NOMO-1 treated with DMSO at 0.1 percent for 48 hours (cell line): ENCODE results near the gene DNAJB5.
"Not testable (repeated sequence)": the region's sequence is repeated elsewhere in the genome, so short reads cannot be mapped to it uniquely, and the experiment has no call there.

Source experiments
- DNase-seq: peaks from one replicate; lab custom pipeline; 2025; ENCODE audit not compliant: unreplicated experiment; lab: John Stamatoyannopoulos, UW

DNAJB5 gene

DNA sequence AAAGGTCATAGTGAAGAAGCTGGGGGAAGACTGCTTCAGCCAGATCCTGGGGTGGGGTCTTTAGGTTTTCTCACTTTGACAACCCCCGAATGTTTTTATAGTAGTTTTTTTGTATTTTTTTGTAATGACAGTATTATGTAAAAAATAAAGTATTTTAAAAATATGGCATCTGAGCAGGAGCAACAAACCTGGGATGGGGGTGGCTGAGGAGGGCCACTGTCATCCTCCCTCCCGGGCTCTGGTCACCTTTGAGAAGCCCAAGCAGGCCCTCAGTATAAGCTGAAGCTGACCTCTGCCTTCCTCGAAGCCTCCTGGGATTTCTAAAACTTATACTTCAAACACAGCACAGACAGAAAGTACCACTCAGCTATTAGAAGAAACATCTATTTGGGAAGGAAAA, 8.7 kb downstream of the DNAJB5 start:
- DNase-seq = no peak

DNA sequence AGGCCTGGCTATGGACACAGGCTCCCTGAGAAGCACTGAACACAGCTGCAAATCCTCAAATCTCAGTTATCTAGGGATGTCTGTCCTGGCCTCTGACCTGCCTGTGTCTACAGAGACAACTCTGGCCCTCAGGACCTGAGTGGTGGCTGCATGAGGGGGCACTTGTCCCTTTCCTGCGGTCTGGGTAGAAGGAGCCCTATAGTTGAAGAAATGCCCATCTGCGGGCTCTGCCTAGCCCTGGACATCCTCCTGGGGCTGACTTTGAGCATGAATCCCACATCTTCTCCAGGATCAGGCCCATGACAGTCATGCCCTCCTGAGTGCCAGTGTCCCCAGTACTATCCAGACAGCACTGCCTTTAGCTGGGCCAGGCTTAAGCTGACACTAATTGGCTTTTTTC, 10.0 kb downstream of the DNAJB5 start:
- DNase-seq = no peak

DNA sequence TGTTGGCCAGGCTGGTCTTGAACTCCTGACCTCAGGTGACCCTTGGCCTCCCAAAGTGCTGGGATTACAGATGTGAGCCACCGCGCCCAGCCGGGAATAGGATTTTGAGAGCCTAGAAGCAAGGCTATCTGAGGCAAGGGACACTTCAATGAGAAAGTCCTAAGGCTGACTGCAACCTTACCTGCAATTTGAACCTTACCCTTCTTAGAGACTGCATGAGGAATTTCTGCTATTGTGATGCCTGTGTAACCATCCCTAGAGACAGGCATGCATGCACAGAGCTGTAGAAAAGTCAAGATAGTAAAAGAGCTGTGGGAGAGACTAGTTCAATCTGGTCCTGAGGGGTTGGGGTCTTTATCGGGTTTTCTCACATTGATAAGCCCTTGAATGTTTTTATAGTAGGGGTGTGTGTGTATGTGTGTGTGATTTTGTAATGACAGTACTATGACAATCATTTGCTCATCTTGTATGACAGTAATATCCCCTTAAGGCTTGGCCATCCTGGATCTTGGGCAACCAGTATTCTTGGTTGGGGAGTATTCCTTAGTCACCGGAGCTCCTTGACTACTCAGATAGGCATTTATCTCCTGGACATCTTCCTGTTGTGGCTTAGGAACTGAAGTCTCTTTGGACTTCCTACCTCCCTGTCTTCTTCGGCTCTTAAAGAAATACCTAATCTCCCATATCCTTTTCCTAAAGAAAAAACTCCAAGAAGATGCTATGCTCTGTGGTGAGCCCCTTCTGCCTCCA, 11.2 kb downstream of the DNAJB5 start:
- DNase-seq = no peak

DNA sequence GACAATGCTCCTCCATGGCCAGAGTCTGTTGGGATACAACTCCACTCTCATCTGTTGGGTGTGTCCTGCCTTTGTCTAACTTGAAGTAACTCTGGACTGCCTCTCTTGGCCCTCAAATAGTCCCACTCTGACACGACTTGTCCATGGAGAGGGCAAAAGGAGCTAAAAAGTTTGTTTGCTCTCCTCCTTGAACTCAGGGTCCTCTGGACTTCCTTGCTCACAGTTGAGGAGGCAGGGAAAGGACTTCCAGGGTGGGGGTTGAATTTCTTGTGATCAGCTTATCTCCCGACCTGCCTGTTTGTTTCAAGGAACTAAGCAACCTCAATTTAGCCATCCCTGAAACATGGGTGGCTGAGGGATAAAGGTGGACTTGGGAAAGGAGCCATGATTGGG, 11.7 kb downstream of the DNAJB5 start:
- DNase-seq = no peak

DNA sequence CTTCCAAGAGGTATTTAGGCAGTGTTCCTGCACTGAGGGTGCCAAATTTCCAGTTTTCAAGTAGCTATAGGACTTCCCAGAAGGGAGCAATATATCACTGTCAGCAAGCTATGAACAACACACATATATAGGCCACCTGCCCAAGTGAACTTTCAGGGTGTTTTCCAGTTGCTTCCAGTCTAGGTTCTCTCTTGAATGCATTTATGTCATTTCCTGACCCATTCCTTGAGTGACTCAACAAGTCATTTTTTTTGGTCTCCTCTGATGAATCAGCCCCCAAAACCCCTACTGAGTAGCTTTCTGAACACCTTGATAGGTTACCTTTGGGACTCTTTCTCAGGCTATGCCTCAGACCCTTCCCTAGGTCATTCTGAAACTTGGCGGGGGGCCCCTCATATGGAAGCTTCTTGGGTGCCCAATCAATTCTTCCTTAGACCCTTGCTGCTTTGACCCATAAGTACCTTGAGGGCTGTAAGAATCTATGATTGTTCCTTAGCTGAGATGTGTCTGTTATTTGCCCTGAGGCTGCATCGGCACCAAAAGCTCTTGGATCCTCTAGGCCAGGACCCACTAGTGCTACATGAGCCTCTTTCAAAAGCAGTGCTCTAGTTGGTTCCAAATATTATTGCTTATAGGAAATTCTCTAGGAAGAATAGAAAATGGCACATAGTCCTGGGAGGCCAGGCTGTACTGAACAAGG, 12.4 kb downstream of the DNAJB5 start:
- no peak for DNase-seq

DNA sequence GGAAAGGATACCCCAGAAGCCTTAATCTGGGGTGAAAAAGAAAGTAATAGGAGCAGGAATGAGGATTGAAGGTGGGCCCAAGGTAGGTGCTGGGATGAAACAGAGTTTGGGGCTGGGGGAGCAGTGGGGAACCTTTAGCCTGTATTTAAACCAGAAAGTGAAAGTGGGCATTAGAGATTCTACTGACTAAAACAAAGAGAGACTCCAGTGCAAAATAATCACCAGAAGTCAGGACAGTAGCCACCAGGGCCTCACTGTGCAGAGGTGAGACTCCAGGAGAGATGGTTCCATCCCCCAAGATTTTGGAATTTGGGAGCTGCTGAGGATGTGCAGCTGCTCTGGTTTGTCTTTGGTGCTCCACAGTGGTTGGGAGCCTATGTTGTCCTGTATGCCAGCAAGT, 13.1 kb downstream of the DNAJB5 start:
- no peak for DNase-seq

DNA sequence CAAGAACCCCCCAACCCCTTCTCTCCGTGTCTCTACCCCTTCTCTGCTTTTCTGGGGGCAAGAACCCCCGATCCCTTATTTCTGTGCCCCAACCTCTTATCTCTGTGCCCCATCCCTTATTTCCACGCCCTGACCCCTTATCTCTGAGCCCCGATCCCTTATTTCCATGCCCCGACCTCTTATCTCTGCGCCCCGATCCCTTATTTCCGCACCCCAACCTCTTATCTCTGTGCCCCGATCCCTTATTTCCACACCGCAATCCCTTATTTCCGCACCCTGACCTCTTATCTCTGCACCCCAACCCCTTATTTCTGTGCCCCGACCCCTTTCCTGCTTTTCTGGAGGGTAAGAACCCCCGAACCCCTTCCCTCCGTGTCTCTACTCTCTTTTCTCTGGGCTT, 14.8 kb downstream of the DNAJB5 start:
- DNase-seq = not testable (repeated sequence)

DNA sequence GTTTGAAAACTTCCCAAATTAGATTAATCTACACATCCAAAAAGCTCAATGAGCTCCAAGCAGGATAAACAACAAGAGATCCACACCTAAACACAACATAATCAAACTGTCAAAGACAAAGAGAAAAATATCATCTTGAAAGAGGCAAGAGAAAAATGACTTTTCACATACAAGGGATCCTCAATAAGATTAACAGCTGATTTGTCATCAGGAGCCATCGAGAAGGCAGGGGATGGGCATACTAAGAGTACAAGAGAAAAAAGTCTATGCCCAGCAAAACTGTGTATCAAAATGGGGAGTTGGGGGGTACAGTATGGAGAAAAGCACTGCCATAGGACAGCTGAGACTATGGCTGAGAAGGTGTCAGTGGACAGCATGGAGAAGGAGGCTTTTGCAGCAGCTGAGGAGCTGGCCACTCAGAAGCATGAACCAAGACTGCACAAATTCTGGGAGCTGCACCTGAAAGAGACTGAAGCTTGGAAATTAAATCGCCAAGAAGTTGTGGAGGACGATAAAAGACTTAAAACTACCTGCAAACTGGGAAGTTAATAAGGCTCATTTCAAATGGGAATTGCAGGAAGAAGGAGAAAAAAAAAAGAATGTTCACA, 20.9 kb downstream of the DNAJB5 start:
- no peak for DNase-seq

DNA sequence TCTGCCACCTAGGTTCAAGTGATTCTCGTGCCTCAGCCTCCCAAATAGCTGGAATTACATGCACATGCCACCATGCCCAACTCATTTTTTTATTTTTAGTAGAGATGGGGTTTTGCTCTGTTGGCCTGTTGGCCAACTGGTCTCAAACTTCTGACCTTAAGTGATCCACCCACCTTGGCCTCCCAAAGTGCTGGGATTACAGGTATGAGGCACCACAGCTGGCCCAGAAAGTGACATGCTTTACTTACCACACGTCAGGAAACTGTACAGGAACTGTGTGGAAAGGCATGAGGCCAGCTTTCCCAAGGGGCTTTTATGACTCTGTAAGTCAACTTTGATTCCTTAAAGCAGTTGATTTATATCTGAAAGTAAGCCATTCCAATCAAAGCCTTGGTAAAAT, 25.0 kb downstream of the DNAJB5 start:
- no peak for DNase-seq

DNA sequence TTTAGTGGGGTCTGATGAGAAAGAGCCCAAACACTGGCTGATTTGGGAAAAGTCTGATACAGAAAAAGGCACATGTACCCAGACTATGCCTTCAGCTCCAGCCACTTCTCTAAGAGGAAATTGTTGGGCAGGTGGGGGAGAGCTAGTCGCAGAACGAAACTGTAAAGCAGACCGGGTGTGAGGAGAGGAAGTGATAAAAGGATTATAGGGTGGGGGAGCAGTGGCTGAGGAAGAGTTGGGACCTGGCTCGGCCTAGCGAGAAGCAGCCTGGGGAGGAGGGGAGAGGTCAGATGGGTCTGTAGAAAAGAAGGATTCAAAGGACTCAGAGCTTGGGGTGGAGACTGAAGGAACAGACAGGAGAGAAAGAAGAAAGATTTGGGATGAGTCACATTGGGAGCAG, 33.9 kb downstream of the DNAJB5 start:
- DNase-seq = peak; percentile 81

DNA sequence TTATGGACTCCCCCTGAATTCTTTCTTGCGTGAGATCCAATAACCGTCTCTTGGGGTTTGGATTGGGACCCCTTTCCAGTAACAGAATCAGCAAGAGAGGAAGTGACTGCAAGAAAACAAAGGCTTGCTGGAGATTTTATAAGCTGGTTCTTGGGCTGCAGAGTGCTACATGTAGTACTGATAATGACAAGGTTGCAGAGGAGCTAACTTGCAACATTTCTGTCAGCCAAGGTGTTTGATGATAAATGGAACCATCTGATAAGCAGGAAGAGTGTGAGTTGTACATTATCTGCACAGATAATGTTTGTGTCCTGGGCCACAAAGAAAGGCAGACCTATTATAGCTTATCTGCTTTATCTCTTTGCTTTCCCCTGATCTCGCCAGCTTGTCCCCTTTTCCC, 37.1 kb downstream of the DNAJB5 start:
- DNase-seq = no peak

DNA sequence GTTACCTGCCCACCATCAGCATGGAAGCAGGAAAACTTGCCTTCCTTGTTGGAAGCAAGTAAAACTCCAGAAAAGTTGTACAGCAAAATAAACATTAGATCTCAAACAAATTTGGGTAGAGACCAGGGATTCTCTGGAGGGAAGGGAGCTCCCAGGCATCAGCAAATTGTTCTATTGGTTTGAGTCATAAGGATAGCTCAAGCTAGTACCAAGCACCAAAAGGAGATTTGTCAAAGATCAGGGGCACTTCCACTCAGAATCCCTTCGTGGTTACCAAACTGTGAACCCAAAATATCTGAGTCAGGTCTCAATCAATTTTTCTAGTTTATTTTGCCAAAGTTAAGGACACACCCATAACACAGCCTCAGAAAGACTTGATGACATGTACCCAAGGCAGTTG, 37.8 kb downstream of the DNAJB5 start:
- no peak for DNase-seq

DNA sequence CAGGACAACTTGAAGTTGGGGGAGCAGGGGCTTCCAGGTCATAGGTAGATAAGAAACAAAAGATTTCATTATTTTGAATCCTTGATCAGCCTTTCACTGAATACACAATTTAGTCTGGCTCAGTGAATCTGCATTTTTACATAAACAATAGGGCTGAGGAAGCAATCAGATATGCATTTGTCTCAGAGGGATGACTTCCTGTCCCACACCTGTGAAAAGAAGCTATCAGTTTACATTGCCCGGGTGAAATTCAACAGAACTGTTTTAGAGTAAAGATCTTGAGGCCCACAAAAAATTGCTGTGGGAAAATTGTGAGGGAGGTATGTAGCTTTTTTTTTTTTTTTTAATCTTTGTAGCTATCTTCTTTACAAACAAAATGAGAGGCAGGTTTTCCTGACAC, 38.3 kb downstream of the DNAJB5 start:
- no peak for DNase-seq

DNA sequence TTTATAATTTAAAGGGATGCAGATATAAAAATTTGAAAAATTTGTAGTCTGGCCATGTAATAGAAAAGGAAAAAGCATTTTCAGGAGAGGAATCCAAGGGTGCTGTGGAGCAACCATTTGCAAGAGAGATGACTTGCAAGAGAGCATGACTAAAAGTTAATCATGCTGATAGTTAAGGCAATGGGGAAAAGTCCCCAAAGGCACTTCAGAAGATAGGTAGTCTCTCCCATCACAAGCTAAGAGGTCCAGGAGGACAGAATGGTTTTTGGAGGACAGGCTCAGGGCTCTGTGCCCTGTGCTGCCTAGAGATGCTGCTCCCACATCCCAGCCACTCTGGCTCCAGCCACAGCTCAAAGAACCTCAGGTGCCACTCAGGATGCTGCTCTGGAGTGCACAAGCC, 38.8 kb downstream of the DNAJB5 start:
- DNase-seq = no peak

DNA sequence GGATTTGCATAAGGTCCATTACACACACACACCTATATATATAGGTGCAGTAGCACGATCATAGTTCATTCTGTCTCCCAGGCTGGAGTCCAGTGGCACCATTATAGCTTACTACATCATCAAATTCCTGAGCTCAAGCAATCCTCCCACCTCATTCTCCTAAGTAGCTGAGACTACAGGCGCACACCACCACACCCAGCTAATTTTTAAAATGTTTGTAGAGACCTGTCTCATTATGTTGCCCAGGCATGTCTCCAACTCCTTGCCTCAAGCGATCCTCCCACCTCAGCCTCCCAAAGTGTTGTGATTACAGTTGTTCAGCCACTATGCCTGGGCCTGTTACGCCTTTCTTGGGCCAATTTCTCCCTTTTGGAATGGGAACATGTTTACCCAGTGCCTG, 39.7 kb downstream of the DNAJB5 start:
- no peak for DNase-seq

DNA sequence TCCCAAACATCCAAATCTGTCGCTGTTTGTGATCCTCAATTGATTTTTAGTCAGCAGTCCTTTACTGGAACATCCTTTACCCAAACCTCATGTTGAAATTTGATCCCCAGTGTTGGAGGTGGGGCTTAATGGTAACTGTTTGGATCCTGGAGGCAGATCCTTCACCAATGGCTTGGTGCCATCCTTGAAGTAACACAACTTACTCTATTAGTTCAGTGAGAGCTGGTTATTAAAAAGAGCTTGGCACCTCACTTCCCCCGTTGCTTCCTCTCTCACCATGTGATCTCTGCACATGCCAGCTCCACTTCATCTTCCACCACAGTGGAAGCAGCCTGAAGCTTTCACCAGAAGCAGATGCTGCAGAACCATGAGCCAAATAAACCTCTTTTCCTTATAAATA, 40.3 kb downstream of the DNAJB5 start:
- no peak for DNase-seq

DNA sequence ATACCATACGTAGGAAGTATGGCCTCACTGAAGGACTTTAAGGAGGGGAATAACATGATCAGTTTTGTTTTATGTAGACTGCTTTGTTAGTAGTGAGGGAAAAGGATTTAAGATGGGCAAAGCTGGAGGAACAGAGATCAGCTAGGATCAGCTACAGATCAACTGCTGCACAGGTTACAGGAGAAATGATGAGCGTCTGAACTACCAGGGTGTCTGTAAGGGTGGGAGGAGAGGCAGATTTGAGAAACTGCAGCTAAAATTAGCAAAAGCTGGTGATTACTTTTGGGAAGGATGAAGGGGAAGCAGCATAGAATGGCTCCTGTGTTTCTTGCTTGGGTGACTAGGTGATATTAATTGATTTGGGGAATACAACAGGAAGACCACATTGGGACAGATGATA, 43.6 kb downstream of the DNAJB5 start:
- no peak for DNase-seq

DNA sequence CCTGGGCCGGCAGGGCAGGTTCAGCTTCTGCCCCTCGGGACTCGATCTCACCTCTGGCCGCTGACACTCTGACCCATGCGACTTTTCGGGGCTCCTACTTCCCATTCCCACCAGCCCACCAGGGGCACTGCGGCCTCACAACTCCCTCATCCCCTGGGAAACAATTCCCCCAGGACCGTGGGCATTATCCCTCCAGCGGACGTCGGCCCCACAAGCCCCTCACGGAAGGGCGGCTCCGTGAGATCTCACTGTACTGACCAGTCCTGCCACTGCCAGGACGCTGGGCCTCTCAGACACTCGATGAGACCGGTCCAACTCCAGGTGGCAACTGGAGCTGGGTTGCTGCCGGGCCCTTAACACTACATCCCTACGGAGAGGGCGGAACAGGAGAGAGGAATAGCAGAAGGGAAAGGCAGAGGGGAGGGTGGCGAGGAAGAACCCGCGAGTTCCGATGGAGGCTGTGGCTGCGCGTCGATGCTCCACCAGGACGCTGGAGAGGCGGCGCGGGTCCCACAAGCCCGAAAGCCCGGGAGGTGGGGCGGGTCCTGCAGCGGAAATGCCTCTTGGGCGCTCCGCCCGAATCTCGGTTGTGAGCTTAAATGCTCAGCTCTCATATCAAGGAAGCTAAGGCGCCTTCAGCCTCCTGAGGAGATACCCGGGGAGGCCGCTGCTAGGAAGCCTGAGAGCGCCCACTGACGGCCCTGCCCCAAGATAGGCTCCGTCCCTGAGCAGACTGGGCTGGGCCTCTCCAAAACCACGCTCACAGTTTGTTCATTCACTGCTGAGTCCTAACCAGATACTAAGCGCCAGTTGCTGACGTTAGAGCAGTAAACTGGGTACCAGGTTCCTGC, 46.5 kb downstream of the DNAJB5 start:
- no peak for DNase-seq

DNA sequence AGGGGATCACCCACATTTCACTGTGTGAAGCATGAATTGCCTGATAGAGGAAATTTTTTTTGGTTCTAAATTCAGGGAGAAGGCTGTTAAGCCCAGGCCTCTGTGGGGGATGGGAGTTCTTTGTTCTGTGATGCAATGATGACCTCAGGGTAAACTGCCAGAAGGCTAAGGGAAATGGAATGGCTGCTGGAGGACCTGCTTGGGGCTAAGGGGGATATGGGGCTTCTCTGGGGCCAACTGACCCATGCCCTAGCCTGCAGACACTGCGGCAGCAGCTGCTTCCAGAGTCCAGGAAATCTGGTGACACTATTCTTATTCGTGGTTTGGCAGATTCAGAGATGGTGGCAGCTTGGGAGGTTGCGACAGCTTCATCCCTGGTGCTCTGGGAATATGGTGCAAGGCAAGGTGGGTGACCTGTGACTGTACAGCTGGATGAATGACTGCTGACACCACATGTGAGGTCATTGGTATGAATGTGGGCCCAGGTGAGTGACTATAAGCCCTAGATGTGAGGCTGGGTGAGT, 52.6 kb downstream of the DNAJB5 start:
- DNase-seq = peak; percentile 50

DNA sequence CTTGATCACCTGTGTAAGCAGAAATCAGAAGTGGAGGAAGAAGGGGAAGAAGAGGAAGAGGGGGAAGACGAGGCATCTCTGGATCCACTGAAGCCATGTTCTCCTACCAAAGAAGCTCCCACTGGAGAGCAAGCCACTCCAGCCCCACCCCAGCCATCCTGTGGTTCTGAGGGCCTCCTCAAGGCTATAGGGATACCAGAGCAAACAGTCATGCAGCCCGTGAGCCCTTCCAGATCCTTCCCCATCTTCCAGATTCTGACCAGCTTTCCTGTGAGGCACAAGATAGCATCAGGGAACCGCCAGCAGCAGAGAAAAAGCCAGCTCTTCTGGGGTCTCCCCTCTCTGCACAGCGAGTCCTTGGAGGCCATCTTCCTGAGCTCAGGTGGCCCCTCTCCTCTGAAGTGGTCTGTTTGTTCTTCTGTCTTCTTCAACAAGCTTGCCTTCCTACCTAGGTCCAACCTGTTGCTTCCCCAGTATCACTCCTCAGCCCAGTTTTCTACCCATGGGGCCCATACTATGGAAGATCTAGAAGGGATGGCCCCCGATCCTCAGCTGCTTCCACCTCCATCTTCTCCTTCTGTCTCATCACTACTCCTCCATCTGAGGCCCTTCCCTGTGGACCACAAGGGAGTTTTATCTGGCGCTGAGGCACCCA, 53.5 kb downstream of the DNAJB5 start:
- DNase-seq = no peak

DNA sequence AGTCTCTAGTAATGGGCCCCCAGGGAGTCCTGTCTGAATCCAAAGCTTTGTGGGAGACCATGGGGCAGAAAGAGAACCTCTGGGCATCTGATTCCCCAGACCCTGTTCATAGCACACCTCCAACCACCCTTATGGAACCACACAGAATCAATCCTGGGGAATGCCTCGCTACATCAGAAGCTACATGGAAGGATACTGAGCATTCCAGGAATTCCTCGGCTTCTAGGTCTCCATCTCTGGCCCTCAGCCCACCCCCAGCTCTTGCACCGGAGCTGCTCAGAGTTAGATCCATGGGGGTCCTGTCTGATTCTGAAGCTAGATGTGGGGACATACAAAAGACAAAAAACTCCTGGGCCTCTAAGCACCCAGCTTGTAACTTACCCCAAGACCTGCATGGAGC, 54.5 kb downstream of the DNAJB5 start:
- no peak for DNase-seq
